GDM1 (cell line): ENCODE results near the gene CD274.
"Not testable (repeated sequence)": the region's sequence is repeated elsewhere in the genome, so short reads cannot be mapped to it uniquely, and the experiment has no call there.

Experiments
- DNase-seq: peaks from one replicate; lab custom pipeline; 2025; lab: John Stamatoyannopoulos, UW

Gene CD274

DNA sequence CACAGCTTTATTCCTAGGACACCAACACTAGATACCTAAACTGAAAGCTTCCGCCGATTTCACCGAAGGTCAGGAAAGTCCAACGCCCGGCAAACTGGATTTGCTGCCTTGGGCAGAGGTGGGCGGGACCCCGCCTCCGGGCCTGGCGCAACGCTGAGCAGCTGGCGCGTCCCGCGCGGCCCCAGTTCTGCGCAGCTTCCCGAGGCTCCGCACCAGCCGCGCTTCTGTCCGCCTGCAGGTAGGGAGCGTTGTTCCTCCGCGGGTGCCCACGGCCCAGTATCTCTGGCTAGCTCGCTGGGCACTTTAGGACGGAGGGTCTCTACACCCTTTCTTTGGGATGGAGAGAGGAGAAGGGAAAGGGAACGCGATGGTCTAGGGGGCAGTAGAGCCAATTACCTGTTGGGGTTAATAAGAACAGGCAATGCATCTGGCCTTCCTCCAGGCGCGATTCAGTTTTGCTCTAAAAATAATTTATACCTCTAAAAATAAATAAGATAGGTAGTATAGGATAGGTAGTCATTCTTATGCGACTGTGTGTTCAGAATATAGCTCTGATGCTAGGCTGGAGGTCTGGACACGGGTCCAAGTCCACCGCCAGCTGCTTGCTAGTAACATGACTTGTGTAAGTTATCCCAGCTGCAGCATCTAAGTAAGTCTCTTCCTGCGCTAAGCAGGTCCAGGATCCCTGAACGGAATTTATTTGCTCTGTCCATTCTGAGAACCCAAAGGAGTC is at the start of gene CD274:
Gene CD274, plus strand, starts transcription at position 184 of the 733 bp plus-strand sequence. CDS start 5,572 bp downstream, outside the sequence.
- peak; percentile 73 for DNase-seq

DNA sequence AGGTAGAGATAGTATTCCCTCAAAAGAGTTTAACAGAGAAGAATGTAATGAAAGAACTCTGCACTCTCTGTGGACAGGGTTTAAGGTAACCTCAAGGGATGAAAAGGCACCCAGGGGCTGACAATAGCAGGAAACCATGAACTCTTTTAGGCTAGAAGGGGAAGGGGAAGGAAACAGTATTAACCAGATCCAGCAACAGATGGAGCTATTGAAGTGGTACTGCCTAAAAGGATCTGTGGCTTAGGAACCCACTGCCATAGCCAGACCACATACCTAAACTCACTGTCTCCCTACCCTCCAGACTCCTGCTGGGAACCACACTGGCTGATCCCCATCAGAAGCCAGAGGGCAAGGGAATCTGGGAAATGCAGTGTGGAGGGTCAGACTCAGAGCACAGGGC is 48.1 kb upstream of the CD274 start:
- DNase-seq = peak; percentile 25

DNA sequence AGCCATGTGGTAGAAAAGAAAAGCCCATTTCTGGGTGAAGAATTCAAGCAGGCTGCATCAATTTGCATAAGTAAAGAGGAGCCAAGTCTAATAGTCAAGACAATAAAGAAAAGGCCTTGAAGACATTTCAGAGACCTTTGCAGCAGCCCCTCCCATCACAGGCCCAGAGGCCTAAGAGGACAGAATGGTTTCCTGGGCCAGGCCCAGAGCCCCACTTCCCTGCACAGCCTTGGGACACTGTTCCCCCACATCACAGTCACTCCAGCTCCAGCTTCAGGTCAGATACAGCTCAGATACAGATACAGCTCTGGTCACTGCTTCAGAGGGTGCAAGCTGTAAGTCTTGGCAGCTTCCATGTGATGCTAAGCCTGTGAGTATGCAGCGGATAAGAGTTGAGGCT is 41.7 kb upstream of the CD274 start:
- DNase-seq = no peak

DNA sequence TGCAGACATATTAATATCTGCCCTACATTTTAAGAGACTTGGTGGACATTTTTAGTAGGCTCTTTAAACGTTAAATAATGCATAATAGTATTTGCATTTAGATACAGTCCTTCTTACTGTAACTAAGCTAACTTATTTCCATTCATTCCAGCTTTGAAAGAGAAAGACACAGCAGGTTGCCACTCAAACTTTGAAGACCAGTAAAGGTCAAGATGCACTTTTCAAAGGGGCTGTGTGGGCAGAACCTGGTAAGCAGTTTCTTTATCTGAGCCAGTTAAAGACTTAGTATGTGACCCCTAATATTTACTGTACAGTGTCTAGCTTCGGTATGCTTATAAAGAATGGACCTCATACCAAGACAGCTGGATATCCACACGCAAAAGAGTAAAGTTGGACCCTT is 33.4 kb upstream of the CD274 start:
- DNase-seq = no peak

DNA sequence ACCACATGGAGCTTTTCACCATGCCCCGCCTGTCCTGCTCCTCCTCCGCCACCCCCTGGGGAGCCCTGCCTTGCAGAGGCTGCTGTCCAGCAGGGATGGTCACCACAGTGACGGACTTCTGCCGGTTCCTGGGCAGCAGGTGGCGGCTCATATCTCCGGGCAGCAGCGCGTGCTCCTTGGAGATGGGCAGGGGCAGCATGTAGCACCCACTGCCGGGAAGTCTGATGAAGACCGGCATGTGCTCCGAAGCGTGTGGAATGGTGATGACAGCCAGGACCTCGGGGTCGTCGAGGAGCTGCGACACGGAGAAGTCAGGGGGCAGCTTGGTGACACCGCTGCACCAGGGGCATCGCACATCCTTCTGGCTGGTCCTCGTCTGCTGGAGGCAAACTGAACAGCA is 31.9 kb upstream of the CD274 start:
- DNase-seq = no peak

DNA sequence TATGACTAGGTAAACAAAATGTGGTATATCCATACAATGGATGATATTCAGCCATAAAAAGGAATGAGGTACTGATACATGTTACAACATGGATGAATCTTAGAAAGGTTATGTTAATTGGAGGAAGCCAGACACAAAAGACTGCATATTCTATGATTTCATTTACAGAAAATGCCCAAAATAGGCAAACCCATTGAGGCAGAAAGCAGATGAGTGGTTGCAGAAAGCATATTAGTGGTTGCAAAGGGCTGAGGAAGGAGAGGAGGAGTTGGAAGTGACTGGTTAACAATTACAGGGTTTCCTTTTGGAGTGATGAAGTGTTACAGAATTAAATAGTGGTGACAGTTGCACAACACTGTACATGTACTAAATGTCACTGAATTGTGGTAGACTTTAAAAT is 30.4 kb upstream of the CD274 start:
- DNase-seq = no peak

DNA sequence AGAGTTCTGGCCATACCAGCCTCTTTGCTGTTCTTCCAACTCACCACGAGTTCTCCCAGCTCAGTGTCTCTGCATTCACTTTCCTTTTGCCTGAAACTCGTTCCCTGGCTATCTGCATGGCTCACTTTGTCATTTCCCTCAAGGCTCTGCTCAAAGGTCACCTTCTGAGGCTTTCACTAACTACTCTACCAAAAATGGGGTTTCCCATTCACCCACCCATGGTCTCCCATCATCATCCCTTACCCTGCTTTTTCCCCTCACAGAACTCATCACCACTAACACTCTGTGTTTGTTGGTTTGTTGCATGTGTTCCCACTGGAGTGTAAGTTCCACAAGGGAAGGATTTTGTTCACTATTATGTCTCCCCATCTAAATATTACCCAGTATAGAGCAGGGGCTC is 29.2 kb upstream of the CD274 start:
- no peak for DNase-seq

DNA sequence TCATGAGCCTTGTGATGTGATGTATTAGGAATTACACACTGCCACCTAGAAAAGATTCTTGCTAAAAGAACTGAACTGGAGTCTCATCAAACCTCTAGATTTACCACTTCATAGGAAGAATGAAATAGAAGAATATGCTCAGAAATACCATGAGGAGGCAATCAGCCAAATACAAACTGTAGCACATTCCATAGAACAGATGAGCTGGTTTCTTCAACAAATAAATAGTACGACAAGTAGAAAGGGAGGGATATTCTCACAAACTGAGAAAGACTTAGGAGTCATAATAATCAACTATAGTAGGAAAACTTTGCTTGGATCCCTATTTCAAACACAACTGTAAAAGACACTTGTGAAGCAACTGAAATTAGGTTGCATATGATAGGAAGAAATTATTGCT is 28.1 kb upstream of the CD274 start:
- DNase-seq = no peak

DNA sequence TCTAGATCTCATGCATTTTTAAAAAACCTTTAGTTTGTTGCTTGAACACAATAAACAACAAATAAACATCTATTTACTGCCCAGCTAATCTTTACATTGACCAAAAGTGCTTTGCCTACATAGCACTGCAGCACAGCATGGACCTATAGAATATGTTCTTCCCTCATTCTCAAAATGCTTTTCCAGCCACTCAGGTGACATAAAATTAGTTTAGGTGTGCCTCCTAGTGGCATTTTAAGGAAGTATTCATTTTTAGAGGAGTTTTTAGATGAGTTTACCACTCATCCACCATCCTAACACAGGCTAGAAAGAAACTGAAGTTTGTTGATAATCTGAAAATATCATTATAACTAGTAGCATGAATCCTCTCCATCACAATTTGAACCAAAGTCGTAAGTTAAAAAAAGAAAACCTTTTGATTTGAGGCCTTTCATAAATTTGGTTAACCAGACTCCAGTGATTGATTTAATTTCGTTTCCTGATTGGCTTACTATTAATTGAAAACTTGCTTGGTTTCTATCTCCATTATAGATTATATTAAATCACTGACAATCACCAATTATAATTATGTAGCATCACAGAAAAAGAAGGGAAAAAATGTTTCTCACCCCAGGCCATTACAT is 25.2 kb upstream of the CD274 start:
- no peak for DNase-seq

DNA sequence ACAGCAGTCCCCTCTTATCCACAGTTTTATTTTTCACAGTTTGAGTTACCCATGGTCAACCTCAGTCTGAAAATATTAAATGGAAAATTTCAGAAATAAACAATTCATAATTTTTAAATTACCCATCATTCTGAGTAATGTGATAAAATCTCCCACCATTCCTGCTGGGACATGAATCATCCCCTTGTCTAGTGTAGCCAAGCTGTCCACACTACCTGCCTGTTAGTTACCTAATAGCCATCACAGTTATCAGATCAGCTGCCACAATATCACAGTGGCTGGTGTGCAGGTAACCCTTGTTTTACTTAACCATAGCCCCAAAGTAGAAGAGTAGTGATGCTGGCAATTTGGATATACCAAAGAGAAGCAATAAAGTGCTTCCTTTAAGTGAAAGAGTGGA is 23.3 kb upstream of the CD274 start:
- no peak for DNase-seq

DNA sequence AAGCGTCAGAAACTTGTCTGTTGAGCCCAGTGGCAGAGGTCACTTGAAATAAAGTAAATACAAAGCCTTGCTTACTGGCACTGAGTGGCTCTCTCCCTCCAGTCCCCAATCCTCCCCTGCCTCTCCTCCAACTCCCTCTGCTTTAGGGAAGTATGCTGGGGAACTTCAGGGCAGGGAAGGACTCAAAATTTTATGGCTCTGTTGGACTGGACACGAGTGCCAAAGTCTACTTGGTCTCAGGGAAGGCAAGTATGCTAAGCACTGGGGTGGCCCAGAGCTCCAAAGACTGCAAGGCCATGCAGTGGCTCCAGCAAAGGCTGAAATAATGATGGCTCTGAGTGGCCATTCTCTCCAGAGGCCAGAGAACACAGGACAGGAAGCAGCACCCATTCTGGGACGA is 22.2 kb upstream of the CD274 start:
- DNase-seq = no peak

DNA sequence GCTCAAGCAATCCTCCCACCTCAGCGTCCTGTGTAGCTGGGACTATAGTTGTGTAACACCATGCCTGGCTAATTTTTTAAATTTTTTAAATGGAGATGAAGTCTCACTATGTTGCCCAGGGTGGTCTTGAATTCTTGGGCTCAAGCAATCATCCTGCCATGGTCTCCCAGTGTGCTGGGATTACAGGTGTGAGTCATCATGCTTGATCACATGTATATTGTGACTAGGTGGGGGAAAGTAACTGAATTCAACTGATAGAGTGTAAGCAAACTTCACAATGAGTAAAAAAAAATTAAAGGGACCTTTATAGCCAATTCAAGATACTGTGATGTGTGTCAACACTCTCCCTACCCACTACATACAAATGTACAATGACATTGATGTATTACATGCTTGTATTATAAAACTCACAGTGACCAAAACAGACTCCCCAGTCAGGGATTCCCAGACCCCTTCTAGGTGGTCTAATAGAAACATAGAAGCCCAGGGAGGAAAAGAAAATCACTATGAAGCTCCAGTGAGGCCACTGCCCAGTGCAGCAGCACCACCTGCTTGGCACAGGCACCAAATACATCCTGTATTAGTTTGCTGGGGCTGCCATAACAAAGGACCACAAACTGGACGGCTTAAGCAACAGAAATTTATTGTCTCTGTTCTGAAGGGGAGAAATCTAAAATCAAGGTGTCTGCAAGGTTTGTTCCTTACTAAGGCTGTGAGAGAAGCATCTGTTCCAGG is 21.4 kb upstream of the CD274 start:
- DNase-seq = no peak

DNA sequence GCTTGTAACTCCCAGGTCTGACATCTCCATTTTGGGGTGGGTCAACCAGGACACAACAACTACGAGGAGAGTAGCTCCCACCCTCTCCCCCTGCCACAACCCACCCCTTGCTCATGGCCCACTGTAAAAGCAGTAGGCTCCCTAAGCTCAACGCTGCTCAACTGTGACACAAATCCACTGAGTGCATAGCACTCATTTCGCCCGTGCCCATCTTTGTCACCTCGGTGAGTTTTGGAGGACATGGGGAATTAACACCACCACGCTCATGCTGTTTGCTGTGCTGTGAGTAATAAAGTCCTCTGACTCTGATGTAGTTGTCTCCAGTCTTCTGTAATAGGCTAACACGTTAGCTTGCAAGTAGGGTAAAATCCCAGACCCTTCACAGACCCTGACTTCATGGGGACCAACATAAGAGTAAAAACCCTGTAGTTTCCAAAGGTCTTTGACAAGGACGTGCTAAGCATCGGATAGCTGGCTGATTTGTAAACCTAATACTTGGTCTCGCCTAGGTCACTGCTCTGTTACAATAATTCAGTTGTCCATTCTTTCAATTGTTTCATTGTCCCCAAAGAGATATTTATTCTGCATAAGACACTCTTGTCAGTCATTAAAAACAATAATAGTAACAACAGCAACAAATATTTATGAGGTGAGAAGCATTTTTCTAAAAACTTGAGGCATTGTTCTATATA is 20.3 kb upstream of the CD274 start:
- no peak for DNase-seq

DNA sequence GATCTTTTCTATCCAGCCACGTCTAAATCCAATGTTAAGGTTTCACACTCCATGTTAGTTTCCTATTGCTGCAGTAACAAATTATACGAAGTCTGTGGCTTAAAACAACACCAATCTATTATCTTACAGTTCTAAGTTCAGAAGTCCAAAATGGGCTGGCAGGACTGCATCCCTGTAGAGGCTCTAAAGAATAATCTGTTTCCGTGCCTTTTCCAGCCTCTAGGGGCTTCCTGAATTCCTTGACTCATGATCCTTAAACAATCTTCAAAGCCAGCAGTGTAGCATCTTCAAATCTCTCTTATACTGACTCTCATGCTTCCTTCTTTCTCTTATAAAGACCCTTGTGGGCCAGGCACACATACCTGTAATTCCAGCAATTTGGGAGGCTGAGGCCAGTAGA is 19.4 kb upstream of the CD274 start:
- DNase-seq = no peak

DNA sequence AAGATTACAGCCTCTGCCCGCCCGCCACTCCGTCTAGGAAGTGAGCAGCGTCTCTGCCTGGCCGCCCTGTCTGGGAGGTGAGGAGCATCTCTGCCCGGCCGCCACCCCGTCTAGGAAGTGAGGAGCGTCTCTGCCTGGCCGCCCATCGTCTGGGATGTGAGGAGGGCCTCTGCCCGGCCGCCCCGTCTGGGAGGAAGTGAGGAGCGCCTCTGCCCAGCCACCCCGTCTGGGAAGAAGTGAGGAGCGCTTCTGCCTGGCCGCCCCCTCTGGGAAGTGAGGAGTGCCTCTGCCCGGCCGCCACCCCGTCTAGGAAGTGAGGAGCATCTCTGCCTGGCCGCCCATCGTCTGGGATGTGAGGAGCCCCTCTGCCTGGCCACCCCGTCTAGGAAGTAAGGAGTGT is 17.5 kb upstream of the CD274 start:
- not testable (repeated sequence) for DNase-seq

DNA sequence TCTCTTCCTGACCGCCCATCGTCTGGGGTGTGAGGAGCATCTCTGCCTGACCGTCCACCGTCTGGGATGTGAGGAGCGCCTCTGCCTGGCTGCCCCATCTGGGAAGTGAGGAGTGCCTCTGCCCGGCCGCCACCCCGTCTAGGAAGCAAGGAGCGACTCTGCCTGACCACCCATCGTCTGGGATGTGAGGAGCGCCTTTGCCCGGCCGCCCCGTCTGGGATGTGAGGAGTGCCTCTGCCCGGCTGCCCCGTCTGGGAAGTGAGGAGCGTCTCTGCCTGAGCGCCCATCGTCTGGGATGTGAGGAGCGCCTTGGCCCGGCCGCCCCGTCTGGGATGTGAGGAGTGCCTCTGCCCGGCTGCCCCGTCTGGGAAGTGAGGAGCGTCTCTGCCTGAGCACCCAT is 17.0 kb upstream of the CD274 start:
- not testable (repeated sequence) for DNase-seq

DNA sequence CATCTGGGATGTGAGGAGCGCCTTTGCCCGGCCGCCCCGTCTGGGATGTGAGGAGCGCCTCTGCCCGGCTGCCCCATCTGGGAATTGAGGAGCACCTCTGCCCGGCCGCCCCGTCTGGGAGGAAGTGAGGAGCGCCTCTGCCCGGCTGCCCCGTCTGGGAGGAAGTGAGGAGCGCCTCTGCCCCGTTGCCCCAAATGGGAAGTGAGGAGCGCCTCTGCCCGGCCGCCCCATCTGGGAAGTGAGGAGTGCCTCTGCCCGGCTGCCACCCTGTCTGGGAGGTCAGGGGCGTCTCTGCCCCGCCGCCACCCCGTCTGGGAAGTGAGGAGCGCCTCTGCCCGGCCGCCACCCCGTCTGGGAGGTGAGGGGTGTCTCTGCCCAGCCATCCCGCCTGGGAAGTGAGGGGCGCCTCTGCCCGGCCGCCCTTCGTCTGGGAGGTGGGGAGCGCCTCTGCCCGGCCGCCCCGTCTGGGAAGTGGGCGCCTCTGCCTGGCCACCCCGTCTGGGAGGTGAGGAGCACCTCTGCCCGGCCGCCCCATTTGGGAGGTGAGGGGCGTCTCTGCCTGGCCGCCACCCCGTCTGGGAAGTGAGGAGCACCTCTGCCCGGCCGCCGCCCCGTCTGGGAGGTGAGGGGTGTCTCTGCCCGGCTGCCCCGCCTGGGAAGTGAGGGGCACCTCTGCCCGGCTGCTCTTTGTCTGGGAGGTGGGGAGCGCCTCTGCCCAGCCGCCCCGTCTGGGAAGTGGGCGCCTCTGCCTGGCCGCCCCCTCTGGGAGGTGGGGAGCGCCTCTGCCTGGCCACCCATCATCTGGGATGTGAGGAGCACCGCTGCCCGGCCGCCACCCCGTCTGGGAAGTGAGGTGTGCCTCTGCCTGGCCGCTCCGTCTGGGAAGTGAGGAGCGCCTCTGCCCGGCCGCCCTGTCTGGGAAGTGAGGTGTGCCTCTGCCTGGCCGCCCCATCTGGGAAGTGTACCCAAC is 16.2 kb upstream of the CD274 start:
- DNase-seq = not testable (repeated sequence)

DNA sequence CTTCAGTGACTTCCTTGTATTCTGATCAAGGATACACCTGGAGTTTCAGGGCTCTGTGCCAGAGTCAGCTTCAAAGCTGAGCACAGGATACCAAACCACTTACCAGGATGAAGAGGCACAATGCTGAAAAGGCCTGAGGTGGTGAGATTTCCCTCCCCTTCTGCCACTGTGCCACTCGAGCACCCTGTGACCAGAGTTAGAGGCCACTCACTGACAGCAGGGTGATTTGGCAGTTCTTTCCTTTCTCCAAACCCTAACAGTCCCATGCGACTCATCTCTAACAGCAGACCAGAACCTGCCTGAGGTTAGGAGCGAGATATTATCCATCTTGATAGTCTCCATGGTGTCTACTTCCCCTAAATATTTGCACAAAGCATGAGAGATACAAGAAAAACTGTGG is 14.4 kb upstream of the CD274 start:
- no peak for DNase-seq

DNA sequence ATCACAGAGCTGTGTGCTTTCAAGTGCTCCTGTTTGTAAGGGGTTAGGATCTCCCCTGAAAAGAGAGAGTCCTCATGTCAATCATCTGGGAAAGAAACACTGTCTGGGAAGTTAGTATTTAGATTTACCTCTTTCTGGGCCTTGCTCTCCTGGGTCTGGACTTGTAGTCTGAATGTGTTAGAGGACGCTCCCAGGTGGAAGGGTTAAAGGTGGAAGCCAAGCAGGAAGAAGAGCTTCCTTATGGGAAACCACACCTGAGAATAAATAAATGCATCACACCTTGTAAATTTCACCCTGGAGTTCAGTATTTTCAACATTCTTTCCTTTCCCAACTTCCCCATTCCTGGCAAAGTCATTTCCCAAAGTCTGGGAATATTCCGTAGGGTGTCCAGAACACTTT is 13.9 kb upstream of the CD274 start:
- no peak for DNase-seq

DNA sequence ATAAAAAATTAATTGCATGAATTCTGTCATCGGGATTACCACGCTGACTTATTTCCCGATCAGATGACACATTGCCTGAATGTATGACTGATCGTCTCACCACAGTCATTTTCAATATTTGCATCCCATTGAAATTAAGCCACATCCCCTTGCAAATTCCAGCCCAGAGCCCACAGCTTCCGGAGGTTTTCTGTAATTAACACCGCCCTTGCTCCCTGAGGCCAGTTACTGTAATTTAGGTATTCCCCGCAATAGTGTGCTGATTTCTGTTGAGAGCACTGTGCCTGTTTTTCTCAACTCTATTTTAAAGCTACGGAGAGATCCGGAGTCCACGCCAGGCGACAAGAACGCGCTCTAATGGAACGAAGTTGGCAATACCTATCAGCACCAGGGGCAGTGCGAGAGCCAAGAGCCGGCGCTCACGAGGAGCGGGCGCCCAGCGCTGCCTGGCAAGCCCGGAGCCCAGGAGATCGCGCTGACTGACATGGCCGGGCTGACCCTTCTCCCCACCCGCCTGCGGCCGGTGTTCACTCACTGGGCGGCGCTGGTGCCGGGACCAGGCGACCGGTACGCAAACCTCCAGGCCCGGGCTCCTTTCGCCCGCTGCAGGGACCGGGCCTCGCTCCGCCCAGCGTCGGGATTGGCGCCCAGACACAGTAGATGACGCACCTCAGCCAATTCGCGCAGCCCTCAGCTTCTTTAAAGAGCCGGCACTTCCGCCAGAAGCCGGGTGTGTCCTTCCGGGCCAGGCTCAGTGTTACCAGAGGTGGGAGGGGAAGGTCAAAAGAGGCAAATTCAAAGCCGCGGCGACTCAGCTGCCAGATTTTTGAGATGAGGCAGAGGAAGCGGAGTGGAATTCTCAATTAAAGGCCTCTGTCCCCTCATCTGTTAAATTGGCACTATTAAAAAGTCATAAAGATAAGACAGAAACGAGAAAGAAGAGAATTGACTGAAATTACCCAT is 12.8 kb upstream of the CD274 start, which contains the start of gene PLGRKT:
Gene PLGRKT, minus strand, starts transcription at position 672 of the 963 bp plus-strand sequence. CDS start 5,948 bp downstream, outside the sequence.
- DNase-seq = peak; percentile 83
